CD4-positive, alpha-beta T cell treated with Interleukin-6 at 100 ng/mL for 8 hours (primary cell): ENCODE data around the gene RBCK1.
"Not testable (repeated sequence)": the region's sequence is repeated elsewhere in the genome, so short reads cannot be mapped to it uniquely, and the experiment has no call there.

Source experiments
- DNase-seq: peaks from one replicate; pipeline ENCODE4 v3.0.0-alpha.2; 2020; ENCODE audit warnings: mixed read lengths, low spot score

Gene RBCK1

DNA sequence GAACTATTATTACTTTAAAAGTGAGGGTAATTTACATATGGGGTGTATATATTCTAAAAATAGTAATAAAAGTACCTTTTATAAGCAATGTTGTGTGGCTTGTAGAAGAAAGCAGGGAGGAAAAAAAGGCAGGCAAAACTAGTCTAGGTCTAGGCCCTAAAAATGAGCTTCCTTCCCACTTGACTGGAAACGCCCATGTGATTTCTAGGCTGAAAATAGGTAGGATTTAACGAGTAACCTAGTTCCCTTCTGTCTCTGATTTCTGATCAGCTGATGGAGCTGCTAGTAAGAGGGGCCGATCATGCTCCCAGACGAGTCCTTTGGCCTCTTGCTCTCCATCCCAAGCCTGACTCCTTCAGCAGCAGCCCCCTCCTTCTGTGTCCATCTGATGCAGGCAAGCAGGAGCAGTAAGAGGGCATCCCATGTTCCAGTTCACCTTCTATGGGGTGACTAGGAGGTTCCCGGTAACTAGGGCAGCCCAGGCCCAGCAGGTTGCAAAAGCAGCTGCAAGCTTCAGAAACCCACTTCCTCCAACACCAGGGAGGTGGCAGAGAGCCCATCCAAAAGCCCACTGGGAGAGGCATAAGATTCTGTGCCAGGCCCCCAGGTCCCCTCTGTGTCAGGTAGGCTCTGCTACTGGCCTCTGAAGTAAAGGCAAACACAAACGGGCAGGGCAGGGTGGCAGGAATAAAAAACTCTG, 29.8 kb downstream of the RBCK1 start:
- no peak for DNase-seq

- peak; percentile 72 for DNase-seq
These were observed 30.7 kb downstream of the RBCK1 start for GRCh38 chr20:438571-439469.

- DNase-seq = no peak
These were observed 32.0 kb downstream of the RBCK1 start for GRCh38 chr20:440148-440547.

- DNase-seq = no peak
These were observed 32.5 kb downstream of the RBCK1 start for GRCh38 chr20:440636-441035.

DNA sequence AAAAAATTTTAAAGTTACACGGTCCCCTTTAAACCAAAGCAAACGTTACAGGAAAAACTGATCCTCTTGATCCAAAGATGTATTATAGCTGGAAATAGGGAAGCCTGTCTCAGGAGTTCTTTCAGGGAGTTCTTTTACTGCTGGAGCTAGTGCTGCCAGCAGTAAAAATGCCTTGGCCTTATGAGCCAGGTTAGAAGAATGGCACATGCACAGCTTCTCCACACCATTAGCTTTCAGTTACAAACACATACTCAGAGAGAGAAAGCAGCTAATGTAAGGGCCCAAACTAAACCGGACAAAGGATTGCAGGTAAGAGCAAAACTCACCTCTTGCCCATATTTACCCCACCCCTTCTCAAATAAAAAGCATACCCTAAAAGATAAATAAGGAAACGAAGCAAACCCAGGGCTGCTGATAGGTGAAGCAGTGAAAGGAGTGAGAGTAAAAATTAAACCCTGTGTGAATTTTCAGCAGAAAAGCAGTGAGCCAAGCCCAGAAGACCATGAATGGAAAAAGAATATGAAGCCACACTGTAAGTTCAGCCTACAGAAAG, 35.2 kb downstream of the RBCK1 start:
- no peak for DNase-seq

GRCh38 chr20:444117-444516, 36.0 kb downstream of the RBCK1 start:
- DNase-seq = no peak

GRCh38 chr20:444862-445426, 36.8 kb downstream of the RBCK1 start:
- DNase-seq = no peak

- DNase-seq = no peak
These were observed 37.6 kb downstream of the RBCK1 start for GRCh38 chr20:445514-446336.

GRCh38 chr20:452021-452420, 43.9 kb downstream of the RBCK1 start:
- DNase-seq = not testable (repeated sequence)

GRCh38 chr20:454951-455350, 46.9 kb downstream of the RBCK1 start:
- DNase-seq = no peak

DNA sequence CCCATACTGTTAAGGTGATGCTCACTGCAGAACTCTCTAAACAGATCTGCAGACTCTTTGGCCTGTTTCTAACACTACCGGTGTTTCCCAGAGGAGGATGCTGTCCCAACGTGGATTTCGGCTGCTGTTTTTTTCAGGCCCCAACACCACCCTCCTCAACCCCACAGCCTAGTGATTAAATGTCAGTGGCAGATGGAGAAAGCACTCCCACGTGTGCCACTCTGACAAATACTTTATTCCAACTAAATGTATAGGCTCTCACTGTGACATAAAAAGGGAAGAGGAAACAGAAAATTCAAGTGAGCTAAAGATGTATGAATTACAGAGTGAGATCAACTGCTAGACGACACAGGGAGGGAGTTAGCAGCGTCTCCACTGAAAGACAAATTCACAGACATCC, 50.7 kb downstream of the RBCK1 start:
- DNase-seq = no peak

- no peak for DNase-seq
These were observed 52.1 kb downstream of the RBCK1 start for GRCh38 chr20:460180-460579.

- no peak for DNase-seq
These were observed 52.6 kb downstream of the RBCK1 start for GRCh38 chr20:460707-461106.

- peak; percentile 25 for DNase-seq
These were observed 53.4 kb downstream of the RBCK1 start for GRCh38 chr20:461254-462198.

GRCh38 chr20:462199-462991, 54.3 kb downstream of the RBCK1 start, which contains the start of gene TBC1D20:
Gene TBC1D20 (minus strand): TSS chr20:462533. CDS start chr20:462405, 128 bp downstream.
- DNase-seq = peak; percentile 86

DNA sequence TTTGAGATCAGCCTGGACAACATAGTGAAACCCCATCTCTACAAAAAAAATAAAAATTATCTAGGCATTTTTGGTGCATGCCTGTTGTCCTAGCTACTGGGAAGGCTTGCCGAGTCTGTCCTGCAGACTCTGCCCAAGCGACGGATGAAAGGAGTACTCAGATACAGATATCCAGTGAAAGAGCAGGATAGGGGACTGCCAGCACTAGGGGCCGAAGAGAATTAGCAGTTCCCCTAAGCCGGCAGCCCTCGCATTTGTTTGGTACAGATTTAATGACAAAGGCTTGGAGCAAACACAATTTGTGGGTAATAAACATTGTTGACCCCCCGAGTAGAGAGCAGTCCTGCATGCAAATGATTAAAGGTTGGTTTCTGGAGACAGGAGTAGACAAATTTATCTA, 59.7 kb downstream of the RBCK1 start:
- DNase-seq = no peak

DNA sequence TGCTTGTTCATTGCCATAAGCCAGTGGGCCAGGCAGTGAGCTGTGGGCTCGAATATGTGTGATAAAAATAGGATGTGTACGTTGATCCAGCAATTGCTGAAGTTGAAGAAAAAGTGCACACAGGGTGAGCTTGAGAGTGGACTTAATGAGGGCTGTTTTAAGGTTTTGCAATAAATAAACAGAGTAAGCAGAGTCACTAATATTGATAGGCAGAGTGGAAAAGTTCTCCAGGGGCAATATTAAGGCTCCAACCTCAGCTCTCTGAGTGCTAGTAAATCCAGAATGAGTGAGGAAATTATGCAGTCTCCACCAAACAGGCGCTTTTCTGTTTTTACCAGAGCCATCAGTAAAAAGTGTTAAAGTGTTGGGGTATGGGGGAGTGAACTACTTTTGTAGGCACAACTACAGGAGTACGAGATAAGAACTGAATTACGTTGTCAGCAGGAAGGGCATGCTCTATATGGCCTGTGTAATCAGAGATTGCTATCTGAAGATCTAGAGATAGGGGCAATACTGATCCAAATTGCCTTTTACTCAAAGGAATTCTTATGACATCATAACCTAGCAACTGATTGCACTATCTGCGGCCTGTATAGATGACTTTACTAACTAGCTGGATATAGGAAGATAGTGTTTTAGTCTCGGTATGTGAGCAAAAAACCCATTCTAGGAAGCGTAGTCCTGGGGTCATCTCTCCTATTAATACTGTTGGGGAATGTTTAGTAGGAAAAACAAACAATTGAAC, 61.8 kb downstream of the RBCK1 start:
- DNase-seq = no peak

GRCh38 chr20:472137-472846, 64.2 kb downstream of the RBCK1 start:
- DNase-seq = no peak
